ENCODE measurements around the gene FAM240A.

FAM240A gene

DNA sequence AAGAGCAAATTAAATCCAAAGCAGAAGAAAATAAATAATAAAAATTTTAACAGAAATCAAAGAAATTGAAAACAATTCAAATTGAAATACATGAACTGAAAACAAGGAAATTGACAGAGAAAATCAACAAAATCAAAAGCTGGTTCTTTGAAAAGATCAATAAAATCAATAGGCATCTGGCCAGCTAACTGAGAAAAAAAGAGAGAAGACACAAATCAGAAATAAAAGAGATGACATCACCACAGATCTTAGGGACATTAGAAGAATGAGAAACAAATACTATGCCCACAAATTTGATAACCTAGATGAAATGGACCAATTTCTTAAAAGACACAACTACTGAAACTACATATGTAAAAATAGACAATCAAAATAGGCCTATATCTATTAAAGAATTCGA is 38.8 kb downstream of the FAM240A start:
- Histone ChIP-seq H3K27me3 (ENCODE audit: insufficient read depth, poor library complexity, severe bottlenecking) (no peaks in the 10 kb centered on the region), H3K27ac (ENCODE audit: poor library complexity, severe bottlenecking) (no peak overlapping the region), H3K36me3 (ENCODE audit: low read depth) (no peaks in the 10 kb centered on the region), H3K9me3 (ENCODE audit: severe bottlenecking) (no peaks in the 10 kb centered on the region), H3K4me3 (ENCODE audit: severe bottlenecking) (no peak overlapping the region), H3K4me1 (ENCODE audit: insufficient read depth, poor library complexity, severe bottlenecking) (no peaks in the 10 kb centered on the region)
- TF ChIP-seq, protein P1, sequence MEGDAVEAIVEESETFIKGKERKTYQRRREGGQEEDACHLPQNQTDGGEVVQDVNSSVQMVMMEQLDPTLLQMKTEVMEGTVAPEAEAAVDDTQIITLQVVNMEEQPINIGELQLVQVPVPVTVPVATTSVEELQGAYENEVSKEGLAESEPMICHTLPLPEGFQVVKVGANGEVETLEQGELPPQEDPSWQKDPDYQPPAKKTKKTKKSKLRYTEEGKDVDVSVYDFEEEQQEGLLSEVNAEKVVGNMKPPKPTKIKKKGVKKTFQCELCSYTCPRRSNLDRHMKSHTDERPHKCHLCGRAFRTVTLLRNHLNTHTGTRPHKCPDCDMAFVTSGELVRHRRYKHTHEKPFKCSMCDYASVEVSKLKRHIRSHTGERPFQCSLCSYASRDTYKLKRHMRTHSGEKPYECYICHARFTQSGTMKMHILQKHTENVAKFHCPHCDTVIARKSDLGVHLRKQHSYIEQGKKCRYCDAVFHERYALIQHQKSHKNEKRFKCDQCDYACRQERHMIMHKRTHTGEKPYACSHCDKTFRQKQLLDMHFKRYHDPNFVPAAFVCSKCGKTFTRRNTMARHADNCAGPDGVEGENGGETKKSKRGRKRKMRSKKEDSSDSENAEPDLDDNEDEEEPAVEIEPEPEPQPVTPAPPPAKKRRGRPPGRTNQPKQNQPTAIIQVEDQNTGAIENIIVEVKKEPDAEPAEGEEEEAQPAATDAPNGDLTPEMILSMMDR (IDR thresholded peaks at IDR 0.05; ENCODE audit: poor library complexity, severe bottlenecking): no peak
- no peak for ATAC-seq (ENCODE audit: low read depth)
- DNase-seq (ENCODE audit: low spot score): no peak

DNA sequence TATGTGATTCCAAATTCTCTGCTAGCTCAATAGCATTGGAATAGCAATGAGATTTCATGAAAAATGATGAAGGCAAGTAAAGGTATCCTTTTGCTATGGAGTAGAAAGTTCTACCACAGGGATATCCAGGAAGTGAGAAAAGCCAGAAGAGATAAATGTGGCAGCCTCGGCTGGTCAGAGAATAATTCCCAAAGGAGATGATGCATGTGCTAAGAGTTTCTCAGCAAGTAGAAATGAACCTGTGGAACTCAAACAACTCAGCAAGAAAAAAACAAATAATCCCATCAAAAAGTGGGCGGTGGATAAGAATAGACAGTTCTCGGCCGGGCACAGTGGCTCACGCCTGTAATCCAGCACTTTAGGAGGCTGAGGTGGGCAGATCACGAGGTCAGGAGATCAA is 42.9 kb downstream of the FAM240A start:
- no peak for DNase-seq (ENCODE audit: low spot score)
- no peak for ATAC-seq (ENCODE audit: low read depth)
- no peaks in the 10 kb centered on the region for H3K36me3 ChIP-seq (ENCODE audit: low read depth)
- no peaks in the 10 kb centered on the region for H3K9me3 ChIP-seq (ENCODE audit: severe bottlenecking)
- no peak overlapping the region for H3K27ac ChIP-seq (ENCODE audit: poor library complexity, severe bottlenecking)
- no peak overlapping the region for H3K4me3 ChIP-seq (ENCODE audit: severe bottlenecking)
- TF ChIP-seq, protein P1 (IDR thresholded peaks at IDR 0.05; ENCODE audit: poor library complexity, severe bottlenecking): no peak
- peaks cover 5% of the 10 kb centered on the region for H3K4me1 ChIP-seq (ENCODE audit: insufficient read depth, poor library complexity, severe bottlenecking)
- H3K27me3 ChIP-seq (ENCODE audit: insufficient read depth, poor library complexity, severe bottlenecking): no peaks in the 10 kb centered on the region

DNA sequence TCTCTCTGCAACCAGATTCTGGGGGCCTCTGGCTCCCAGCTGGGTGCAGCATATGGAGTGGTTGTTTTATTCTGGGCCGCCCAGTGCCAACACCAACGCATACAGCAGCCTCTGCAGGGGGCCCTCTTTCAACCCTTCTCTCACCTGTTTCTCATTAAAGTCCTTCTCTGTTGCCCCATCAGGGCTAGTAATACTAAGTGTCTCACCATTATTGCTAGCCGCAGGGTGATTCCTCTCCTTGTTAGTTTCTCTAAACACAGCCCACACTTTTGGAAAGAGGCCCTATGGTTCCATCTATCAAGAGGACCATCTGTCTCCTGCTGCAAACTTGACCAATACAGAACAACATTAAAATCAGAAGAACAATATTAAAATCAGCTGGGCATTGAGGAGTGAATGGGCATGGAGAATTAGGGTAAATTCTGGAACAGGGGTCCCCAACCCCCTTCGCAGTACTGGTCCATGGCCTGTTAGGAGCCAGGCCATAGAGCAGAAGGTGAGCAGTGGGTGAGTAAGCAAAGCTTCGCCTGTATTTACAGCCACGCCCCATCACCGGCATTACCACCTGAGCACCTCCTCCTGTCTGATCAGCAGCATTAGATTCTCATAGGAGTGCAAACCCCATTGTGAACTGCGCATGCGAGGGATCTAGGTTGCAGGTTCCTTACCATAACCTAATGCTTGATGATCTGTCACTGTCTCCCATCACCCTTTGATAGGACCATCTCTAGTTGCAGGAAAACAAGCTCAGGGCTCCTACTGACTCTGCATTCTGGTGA is 44.6 kb downstream of the FAM240A start:
- Histone ChIP-seq H3K9me3 (ENCODE audit: severe bottlenecking) (no peaks in the 10 kb centered on the region), H3K27ac (ENCODE audit: poor library complexity, severe bottlenecking) (no peak overlapping the region), H3K36me3 (ENCODE audit: low read depth) (no peaks in the 10 kb centered on the region), H3K27me3 (ENCODE audit: insufficient read depth, poor library complexity, severe bottlenecking) (no peaks in the 10 kb centered on the region), H3K4me1 (ENCODE audit: insufficient read depth, poor library complexity, severe bottlenecking) (peaks cover 16% of the 10 kb centered on the region), H3K4me3 (ENCODE audit: severe bottlenecking) (no peak overlapping the region)
- TF ChIP-seq, protein P1 (IDR thresholded peaks at IDR 0.05; ENCODE audit: poor library complexity, severe bottlenecking): no peak
- DNase-seq (ENCODE audit: low spot score) (peak; percentile 55), ATAC-seq (ENCODE audit: low read depth) (peak; percentile 68)

DNA sequence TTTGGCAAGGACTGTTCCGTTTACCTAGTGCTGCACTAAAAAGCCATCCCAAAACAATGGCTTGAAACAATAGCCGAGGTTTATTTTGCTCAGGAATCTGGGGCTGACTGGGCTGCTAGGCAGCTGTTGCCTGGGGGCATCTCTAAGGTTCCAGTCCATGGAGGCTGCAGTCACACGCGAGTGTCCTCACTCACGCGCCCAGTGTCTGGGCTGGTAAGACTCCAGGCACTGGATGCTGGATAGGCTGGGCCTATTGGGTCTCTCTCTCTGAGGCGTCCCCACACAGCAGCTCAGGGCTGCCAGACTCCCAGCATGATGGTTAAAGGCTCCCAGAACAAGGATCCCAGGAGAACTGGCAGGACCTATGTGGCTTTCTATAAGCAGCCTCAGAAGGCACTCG is 47.0 kb downstream of the FAM240A start:
- Histone ChIP-seq H3K27ac (ENCODE audit: poor library complexity, severe bottlenecking) (no peak overlapping the region), H3K4me1 (ENCODE audit: insufficient read depth, poor library complexity, severe bottlenecking) (peaks cover 16% of the 10 kb centered on the region), H3K9me3 (ENCODE audit: severe bottlenecking) (no peaks in the 10 kb centered on the region), H3K36me3 (ENCODE audit: low read depth) (no peaks in the 10 kb centered on the region), H3K4me3 (ENCODE audit: severe bottlenecking) (no peak overlapping the region), H3K27me3 (ENCODE audit: insufficient read depth, poor library complexity, severe bottlenecking) (no peaks in the 10 kb centered on the region)
- DNase-seq (ENCODE audit: low spot score) (no peak), ATAC-seq (ENCODE audit: low read depth) (no peak)
- TF ChIP-seq, protein P1 (IDR thresholded peaks at IDR 0.05; ENCODE audit: poor library complexity, severe bottlenecking): no peak

DNA sequence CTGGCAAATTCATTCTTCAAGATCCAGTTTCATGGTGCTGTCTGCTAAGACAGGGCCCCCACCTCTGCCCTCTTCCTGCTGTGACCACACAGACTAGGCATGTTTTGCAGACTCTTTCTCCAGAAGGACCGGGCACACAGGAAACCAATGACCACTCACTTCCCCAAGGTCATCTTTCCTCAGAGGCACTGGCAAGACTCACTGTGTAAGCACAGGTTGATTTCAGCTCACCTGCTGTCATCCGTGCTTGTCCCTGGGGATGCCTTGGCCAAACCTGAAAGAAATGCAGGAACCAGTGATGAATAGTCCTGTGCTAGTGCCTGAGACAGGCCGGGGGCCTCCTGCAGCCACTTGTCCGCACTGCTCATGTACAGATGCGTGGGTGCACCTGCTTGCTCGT is 47.7 kb downstream of the FAM240A start:
- no peaks in the 10 kb centered on the region for H3K27me3 ChIP-seq (ENCODE audit: insufficient read depth, poor library complexity, severe bottlenecking)
- no peaks in the 10 kb centered on the region for H3K36me3 ChIP-seq (ENCODE audit: low read depth)
- DNase-seq (ENCODE audit: low spot score) (no peak), ATAC-seq (ENCODE audit: low read depth) (no peak)
- peaks cover 16% of the 10 kb centered on the region for H3K4me1 ChIP-seq (ENCODE audit: insufficient read depth, poor library complexity, severe bottlenecking)
- TF ChIP-seq, protein P1 (IDR thresholded peaks at IDR 0.05; ENCODE audit: poor library complexity, severe bottlenecking): no peak
- H3K27ac ChIP-seq (ENCODE audit: poor library complexity, severe bottlenecking): no peak overlapping the region
- no peak overlapping the region for H3K4me3 ChIP-seq (ENCODE audit: severe bottlenecking)
- no peaks in the 10 kb centered on the region for H3K9me3 ChIP-seq (ENCODE audit: severe bottlenecking)

Data from RWPE2 (cell line).